GM12891 (cell line): ENCODE measurements around the gene DCAF10.

Source experiments
- POLR2A ChIP-seq: IDR thresholded peaks from 2 replicates; pipeline ENCODE4 v1.6.1; 2011; ENCODE audit warnings: low read depth, low read length, control low read depth
- POLR2AphosphoS5 ChIP-seq: IDR thresholded peaks from 2 replicates; pipeline ENCODE4 v1.6.1; 2011; ENCODE audit warnings: low read depth, low read length, control low read depth
- TAF1 ChIP-seq: IDR thresholded peaks from 2 replicates; pipeline ENCODE4 v1.6.1; 2011; ENCODE audit warnings: low read depth, low read length, control low read depth

GRCh38 chr9:37909326-37909725, 108.7 kb downstream of the DCAF10 start:
- TF ChIP-seq POLR2A (no peak), POLR2AphosphoS5 (no peak), TAF1 (no peak)
